Hematopoietic multipotent progenitor cell treated with erythropoietin and hydrocortisone succinate and interleukin-3 and kit ligand, for 17 days (in vitro differentiated cells): Measurements from ENCODE around the gene FDPS.
"Not testable (repeated sequence)": the region's sequence is repeated elsewhere in the genome, so short reads cannot be mapped to it uniquely, and the experiment has no call there.

Source experiments
- DNase-seq: peaks from one replicate; pipeline ENCODE4 v3.0.0-alpha.2; 2015; ENCODE audit warnings: low spot score

The FDPS gene

DNA sequence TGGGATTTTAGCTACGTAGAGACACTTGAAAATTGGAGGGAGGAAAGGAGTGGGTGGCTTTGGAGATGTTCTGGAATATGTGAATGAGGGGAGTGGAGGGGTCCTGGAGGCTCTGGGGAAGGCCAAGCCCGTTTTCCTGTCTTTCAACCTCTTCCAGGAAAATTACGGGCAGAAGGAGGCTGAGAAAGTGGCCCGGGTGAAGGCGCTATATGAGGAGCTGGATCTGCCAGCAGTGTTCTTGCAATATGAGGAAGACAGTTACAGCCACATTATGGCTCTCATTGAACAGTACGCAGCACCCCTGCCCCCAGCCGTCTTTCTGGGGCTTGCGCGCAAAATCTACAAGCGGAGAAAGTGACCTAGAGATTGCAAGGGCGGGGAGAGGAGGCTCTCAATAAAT is 11.6 kb downstream of the FDPS start:
- no peak for DNase-seq

DNA sequence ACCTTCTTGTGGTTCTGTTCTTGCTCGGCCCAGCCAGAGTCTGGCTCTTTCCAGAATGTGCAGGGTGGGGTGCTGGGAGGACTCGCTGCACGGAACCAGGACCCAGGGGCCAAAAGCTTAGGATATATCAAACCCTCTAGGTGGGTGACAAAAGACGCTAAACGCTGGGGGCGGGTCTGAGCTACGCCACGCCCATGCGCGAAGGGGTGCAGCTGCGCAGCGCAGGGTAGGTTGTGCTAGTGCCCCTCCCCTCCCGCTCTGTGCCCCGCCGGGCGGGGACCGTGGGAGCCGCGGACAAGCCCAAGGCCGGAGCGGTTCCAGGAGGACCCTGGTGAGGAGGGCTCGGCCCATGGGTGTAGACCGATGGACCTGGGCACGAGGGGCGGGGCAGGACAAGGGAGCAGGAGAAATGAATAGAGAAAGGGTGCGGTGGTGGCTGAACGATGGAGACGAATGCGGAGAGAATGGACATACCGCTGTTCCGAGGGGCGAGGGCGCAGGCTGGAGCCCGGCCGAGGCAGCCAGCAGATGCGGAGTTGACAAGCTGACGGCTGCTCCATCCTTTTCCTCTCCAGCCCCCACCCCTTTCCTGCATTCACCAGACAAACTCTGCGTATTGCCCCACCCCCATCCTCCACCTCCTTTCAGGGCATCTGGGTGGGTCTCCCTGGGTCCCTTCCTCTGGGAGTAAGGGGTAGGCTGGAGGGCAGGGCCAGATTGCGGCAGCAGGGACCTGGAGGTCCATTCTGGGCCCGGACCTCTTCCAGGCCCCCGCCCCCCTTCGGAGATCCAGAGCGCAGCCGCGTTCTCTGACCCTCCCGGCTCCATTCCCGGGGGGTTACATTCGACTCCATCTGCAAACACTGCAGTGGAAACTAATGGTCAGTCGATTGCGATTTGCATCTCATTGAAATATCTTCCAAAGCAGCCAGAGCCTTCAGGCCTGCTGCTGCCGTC is 12.3 kb downstream of the FDPS start, which contains the start of gene RUSC1:
Gene RUSC1, plus strand, starts transcription at position 234 of the 957 bp plus-strand sequence. CDS start 880 bp downstream, outside the sequence.
- DNase-seq: peak; percentile 54

DNA sequence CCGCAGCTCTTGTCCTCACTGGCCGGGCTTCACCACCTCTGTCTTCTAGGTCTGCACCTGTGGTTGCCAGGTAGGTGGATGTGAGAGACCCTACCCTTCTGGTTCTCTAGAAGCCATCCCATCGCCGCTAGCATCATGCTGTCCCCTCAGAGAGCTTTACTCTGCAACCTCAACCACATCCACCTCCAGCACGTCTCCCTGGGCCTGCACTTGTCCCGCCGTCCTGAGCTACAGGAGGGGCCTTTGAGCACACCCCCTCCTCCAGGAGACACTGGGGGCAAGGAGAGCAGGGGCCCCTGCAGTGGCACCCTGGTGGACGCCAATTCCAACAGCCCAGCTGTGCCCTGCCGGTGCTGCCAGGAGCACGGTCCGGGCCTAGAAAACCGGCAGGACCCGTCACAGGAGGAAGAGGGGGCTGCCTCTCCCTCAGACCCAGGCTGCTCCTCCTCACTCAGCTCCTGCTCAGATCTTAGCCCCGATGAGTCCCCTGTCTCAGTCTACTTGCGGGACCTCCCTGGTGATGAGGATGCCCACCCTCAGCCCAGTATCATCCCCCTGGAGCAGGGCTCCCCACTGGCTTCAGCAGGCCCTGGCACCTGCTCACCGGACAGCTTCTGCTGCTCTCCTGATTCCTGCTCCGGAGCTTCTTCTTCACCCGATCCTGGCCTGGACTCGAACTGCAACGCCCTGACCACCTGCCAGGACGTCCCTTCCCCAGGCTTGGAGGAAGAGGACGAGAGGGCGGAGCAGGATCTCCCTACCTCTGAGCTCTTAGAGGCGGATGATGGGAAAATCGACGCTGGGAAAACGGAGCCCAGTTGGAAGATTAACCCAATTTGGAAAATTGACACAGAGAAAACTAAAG is 13.2 kb downstream of the FDPS start:
- no peak for DNase-seq

DNA sequence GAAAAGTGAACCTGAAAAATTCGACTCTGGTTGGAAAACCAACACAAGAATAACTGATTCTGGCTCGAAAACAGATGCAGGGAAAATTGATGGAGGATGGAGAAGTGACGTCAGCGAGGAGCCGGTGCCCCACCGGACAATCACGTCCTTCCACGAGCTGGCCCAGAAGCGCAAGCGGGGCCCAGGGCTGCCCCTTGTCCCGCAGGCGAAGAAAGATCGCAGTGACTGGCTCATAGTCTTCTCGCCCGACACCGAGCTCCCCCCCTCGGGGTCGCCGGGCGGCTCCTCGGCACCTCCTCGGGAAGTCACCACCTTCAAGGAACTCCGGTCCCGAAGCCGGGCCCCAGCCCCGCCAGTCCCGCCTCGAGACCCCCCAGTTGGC is 13.9 kb downstream of the FDPS start:
- DNase-seq: no peak

DNA sequence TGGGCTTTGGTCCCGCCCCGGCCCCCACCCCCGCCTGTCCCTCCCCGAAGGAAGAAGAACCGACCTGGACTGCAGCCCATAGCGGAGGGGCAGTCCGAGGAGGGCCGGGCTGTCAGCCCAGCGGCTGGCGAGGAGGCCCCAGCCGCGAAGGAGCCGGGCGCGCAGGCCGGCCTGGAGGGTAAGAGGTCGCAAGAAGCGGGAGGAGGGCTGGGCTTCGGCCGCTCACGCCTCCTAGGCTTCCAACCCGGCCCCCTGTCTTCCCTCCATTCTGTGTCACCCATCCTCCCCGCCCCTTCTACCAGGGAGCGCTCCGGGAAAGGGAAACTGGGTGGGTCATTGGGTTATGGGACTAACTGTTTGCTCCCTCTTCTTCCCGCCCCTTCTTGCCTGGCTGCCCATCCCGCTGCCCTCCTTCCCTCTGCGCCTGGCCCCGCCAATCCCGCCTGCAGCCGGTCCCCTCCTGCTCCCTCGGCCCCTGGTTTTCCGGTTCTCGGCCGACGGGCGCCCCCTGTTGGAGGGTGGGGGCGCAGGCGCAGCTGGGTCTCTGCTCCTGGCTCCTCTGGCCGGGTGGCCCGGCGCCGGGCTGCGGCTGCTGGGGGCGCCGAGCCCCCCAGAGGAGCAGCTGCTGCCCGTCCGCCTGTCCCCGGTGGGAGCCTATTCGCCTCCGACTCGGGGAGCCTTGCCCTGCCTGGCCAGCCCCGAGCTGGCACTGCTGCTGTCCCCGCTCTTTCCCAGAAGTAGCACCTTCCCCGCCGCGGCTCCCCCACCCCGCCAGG is 14.5 kb downstream of the FDPS start:
- DNase-seq: peak; percentile 87

DNA sequence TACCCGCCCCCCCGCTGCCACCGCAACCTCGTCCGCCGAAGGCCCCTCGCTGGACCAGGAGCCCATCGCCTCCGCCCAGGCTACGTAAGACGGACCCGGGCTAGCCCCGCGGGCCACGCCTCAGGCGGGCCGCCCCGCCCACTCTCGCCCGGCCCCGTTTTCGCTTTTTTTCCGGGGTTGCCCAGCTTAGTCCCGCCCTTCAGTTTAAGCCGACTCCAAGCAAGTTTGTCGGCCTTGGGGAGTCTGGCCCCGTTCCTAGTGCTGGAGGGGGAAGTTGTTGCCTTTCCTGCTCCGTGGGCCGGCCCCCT is 15.0 kb downstream of the FDPS start:
- peak; percentile 88 for DNase-seq

DNA sequence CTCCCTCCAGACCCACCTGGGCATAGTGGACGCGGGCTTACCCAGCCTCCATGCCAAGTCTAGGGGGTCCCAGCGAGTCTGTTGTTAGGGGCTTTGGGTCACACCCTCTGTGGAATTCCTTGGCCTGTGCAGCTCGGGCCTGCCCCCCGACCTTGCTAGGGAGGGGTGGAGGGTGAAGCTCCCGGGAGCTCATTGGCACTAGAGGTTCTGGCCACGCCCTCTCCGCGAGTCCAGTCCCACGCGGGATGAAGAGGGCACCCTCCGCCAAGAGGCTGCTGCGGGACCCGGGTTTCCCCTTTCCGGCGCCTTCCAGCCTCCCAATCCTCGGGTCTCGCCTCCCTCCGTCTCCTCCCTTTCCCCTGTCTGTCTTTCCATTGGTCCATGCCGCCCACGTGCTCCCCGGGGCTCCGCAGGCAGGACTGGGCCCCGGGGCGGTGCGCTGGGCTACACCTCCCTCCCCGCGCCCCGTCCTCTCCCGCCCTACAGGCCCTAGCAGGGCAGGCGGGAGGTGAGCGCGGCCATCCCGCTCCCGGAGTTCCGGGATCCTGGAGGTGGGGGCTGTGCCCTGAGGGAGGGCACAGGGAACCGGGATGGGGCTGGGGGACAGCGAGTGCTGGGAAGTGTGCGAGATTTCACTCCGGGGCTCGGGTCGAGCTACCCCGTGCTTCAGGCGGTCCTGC is 15.5 kb downstream of the FDPS start:
- DNase-seq: peak; percentile 85

DNA sequence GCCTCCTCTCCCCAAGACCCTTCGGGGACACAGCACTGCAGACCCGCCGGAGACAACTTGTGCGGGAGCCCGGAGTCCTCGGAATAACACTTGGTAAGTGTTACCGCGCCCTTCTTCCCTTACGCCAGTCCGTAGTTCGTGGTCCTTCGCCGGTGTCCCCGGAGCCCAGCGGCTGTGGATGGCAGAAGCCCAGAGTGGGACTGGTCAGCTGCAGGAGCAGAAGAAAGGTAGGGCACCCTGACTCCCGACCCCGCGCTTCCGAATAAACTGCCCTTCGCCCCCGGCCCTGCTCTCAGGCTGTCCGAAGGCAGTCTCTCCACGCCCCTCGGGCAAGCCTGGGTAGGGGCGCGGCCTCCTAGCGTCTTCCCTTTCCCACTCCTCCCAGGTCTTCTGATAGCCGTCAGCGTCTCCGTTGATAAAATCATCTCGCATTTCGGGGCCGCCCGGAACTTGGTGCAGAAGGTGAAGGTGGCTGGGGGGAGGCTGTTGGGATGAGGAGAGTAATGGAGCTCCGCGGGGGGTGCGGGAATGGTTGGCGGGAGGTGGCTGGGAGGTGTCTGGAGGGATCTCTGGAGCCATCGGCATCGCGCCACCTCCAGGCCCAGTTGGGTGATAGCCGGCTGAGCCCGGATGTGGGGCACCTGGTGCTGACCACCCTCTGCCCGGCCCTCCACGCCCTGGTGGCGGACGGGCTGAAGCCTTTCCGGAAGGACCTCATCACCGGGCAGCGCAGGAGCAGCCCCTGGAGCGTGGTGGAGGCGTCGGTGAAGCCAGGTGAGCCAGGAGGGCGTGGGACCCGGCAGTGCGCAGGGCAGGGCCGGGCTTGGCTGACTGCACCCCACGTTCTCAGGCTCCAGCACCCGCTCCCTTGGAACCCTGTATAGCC is 16.3 kb downstream of the FDPS start:
- no peak for DNase-seq

DNA sequence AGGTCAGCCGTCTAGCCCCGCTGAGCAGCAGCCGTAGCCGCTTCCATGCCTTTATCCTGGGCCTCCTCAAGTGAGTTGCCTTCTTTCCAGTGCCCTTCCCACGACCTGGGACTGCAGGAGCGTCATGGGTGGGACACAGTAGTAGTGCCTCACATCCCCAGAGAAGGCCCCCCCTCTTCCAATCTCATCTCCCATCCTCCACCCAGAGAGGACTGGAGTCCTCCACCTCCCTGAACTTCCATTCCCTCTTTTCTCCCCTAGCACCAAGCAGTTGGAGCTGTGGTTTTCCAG is 16.9 kb downstream of the FDPS start:
- no peak for DNase-seq

DNA sequence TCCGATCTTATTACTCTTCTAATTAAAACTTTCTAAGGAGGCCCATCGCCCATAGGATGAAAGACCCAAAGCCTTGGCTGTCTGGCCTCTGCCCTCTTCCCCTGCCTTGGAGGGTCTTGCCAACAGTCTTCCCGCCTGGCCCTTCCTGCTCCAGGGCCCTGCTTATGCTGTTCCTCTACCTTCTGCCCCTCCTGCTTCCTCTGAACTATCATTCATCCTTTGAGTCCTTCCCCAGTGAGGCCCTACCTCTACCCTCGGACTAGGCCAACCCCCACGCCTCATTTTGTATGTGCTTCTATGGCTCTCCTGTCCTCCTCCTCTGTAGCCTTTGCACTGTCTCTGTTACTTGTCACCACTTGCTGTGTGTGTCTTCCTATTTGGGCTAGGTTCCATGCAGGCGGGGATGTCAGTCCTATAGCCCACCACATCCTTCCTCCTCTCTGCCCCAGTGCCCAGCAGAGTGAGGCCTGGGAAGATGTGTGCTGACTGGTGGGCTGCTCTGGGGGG is 17.4 kb downstream of the FDPS start:
- no peak for DNase-seq

DNA sequence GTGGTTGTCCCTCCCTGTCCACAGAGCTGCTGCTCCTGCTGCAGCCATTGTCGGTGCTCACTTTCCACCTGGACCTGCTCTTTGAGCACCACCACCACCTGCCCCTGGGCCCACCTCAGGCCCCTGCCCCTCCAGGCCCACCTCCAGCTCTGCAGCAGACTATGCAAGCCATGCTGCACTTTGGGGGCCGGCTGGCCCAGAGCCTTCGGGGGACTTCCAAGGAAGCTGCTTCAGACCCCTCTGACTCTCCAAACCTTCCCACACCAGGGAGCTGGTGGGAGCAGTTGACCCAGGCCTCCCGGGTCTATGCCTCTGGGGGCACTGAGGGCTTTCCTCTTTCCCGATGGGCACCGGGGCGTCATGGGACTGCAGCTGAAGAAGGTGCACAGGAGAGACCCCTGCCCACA is 18.0 kb downstream of the FDPS start:
- no peak for DNase-seq

DNA sequence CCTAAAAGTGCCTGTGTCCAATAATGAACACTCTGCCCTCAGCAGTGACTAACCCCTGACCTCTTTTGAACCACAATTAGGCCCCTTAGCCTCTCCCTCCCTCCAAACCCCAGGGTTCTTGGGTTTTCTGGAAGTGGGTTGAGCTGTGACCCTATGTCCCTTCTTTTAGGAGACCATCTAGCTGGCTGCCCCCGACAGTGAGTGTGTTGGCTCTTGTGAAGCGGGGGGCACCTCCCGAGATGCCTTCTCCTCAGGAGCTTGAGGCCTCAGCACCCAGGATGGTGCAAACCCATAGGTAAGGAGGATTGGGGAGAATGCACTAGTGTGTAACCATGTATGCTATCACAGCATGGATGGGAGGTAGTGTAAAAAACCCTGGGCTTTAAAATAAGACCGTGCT is 19.3 kb downstream of the FDPS start:
- no peak for DNase-seq

DNA sequence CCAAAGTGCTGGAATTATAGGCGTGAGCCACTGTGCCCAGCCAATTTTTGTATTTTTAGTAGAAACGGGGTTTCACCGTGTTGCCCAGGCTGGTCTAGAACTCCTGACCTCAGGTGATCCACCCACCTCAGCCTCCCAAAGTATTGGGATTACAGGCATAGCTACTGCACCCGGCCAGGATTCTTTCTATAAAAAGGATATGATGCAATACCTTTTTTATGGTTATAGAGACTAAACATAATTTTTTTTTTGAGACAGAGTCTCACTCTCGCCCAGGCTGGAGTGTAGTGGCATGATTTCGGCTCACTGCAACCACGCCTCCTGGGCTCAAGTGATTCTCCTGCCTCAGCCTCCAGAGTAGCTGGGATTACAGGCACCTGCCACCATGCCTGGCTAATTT is 20.2 kb downstream of the FDPS start:
- DNase-seq: not testable (repeated sequence)

DNA sequence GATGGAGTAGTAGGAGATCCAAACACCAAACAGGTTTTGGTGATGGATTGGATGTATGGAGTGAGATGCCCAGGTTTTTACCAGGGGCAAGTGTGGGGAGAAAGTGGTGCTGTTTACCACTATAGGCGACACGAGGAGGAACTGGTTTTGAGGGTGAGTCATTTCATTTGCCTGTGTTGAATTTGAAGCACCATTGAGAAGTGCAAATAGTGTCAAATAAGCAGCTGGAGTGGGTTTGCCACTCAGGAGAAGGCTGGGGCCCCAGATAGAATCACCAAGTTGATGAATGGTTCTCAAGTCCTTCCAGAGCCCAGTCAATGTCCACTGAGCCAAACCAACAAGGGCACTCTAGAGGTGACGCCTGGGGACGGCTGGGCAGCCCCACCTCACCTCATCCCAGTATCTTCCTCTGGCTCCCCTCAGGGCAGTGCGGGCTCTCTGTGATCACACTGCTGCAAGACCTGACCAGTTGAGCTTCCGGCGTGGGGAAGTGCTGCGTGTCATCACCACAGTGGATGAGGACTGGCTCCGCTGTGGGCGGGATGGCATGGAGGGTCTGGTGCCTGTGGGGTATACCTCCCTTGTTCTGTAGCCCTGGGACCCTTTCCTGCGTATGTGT is 21.4 kb downstream of the FDPS start:
- no peak for DNase-seq

DNA sequence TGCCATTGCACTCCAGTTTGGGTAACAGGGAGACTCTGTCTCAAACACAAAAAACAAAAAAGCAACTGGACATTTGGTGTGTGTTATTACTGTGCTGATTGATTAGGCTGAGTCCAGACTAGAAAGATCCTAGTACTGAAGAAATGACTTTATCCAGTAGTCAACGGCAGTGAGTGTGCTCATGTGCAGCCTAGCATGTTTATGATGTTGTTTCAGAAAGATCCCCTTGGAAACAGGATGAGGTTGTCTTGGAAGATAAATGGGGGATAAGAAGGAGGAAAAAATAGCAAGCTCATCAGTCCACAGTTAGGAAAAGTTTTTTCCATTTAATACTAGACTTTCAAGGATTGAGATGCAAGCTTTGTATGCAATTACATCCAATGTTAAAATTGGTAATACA is 26.3 kb downstream of the FDPS start:
- no peak for DNase-seq

DNA sequence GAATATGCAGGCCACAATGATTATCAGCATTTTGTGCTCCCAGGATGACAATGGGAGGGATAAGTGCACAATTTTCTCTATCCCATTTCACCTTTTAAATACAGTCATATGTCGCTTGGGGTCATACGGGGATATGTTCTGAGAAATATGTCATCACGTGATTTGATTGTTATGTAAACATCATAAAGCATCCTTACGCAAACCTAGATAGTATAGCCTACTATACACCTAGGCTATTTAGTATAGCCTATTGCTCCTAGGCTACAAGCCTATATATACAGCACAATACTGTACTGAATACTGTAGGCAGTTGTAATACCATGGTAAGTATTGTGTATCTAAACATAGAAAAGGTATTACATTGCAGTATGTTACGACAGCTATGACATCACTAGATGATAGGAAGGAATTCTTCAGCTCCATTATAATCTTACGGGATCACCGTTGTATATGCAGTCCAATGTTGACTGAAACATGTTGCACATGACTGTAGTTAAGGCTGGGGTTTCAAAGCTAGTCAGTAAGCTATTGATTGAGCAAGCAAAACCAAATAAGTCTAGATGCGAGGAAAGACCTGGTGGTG is 30.9 kb downstream of the FDPS start:
- DNase-seq: no peak

DNA sequence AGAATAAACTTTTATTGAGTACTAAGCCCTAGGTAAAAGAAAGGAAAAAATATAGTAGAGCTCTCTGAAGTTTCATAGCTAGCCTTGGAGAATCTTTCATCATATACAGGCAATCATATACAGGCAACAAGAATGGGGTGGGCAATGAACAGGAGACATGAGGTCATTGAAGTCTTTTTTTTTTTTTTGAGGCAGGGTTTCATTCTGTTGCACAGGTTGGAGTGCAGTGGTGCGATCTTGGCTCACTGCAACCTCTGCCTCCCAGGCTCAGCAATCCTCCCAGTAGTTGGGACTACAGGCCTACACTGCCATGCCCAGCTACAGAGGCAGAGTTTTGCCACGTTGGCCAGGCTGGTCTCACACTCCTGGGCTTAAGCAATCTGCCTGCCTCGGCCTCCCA is 34.2 kb downstream of the FDPS start:
- DNase-seq: no peak

DNA sequence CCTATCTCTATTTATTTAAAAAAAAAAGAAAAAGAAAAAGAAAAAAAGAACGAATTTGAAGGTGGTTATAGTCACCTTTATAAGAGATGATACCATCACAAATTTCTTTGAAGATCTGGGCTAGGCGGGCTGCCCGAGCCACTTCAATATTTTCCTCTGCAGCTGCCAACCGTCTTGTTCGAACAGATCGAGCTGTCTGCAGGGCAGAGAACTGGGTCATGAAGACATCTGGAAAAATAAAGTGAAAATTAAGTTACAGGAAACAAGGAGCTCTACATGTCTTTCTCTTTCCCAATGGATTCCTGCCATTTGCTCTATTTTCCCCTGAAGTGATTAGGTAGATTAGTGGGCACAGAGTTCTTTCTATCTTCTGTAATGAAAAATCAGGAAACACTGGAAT is 44.0 kb downstream of the FDPS start:
- DNase-seq: no peak

DNA sequence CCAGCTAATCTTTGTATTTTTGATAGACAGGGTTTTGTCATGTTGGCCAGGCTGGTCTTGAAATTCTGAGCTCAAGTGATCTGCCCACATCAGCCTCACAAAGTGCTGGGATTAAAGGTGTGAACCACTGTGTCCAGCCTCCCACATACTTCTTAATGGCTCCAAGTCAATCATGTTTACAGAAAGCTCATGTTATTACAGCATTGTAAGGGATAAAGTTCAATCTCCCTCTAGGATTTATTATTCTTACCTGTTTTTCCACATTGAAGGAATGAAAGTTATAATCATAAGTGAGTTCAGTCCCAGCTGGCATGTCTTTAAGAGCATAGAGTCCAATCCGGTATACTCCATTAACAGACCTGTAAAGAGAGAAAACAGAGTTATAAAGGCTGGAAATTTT is 51.4 kb downstream of the FDPS start:
- no peak for DNase-seq
